B cell (primary cell): ENCODE data around the gene SELENOS. TPM values are rescaled to one million over a fixed set of nuclear protein-coding genes. Genes with fewer than 3 reads are reported as not detected.

Experiments
- ATAC-seq: fragments of 200-7000 bp; cut with Tn5 transposase; one replicate; pipeline ENCODE4 v1.10.0; 2021; ENCODE audit warnings: low read depth, mild to moderate bottlenecking, moderate number of reproducible peaks, moderate library complexity
- CTCF ChIA-PET: fragments of 350-600 bp; sonication (Branson Sonifier 250); formaldehyde crosslinking; loops from one replicate; lab custom pipeline; 2021; ENCODE audit warnings: antibody characterized with exemption, inconsistent platforms; lab: Charles Lee
- POLR2A ChIA-PET: fragments of 350-600 bp; sonication (Branson Sonifier 250); formaldehyde crosslinking; loops from one replicate; lab custom pipeline; 2021; ENCODE audit warnings: antibody characterized with exemption; lab: Charles Lee
- DNase-seq: peaks from one replicate; pipeline ENCODE4 v3.0.0; 2013
- H2AFZ ChIP-seq: 2 replicates; pipeline ENCODE4 v1.6.1; 2012; ENCODE audit warnings: mild to moderate bottlenecking, low read depth, low read length; ENCODE audit not compliant: insufficient read depth, poor library complexity, severe bottlenecking
- H3K27ac ChIP-seq, 2 donors: 1 replicate in 1 of 2; 2 replicates in 1 of 2; pipeline ENCODE4 v1.5.1; 2012 to 2013; ENCODE audit warnings: low read length in 2 of 2, mild to moderate bottlenecking in 2 of 2, moderate library complexity in 1 of 2
- H3K27me3 ChIP-seq, 4 experiments: fragments of 200-600 bp in 1 of 4; sonication (generic) in 1 of 4; replicated peaks in 1 of 4; 1 replicate in 2 of 4; 2 replicates in 2 of 4; pipeline versions ENCODE4 v1.6.1 to v1.7.0; 2013 to 2016; ENCODE audit warnings: low read length in 3 of 4, mild to moderate bottlenecking in 2 of 4, mixed read lengths in 1 of 4, moderate library complexity in 1 of 4; ENCODE audit not compliant: insufficient read depth in 4 of 4, control insufficient read depth in 3 of 4; ENCODE audit errors: control extremely low read depth in 1 of 4
- H3K36me3 ChIP-seq, 2 experiments: replicated peaks in 1 of 2; 1 replicate in 1 of 2; 2 replicates in 1 of 2; pipeline versions ENCODE4 v1.6.1 to v1.7.1; 2013; ENCODE audit warnings: low read length in 1 of 2; ENCODE audit not compliant: insufficient read depth in 2 of 2, control insufficient read depth in 1 of 2; ENCODE audit errors: control extremely low read depth in 1 of 2, extremely low read depth in 1 of 2
- H3K4me1 ChIP-seq, 2 donors: fragments of 200-600 bp in 1 of 2; sonication (generic) in 1 of 2; 1 replicate in 1 of 2; 2 replicates in 1 of 2; pipeline versions ENCODE4 v1.5.1 to v1.6.1; 2013 to 2017; ENCODE audit warnings: low read length in 2 of 2; ENCODE audit not compliant: control insufficient read depth in 2 of 2, insufficient read depth in 2 of 2
- H3K4me2 ChIP-seq: replicated peaks from 2 replicates; pipeline ENCODE3; 2012; ENCODE audit warnings: mild to moderate bottlenecking, low read depth, low read length; ENCODE audit not compliant: poor library complexity, severe bottlenecking
- H3K4me3 ChIP-seq, 5 experiments: fragments of 200-600 bp in 1 of 5; sonication (generic) in 1 of 5; 1 replicate in 3 of 5; 2 replicates in 2 of 5; pipeline versions ENCODE4 v1.5.1 to v1.7.0; 2011 to 2016; ENCODE audit warnings: low read length in 4 of 5, mild to moderate bottlenecking in 4 of 5, low read depth in 2 of 5, control low read depth in 1 of 5, moderate library complexity in 1 of 5; ENCODE audit not compliant: insufficient read depth in 1 of 5; ENCODE audit errors: control extremely low read depth in 1 of 5, extremely low read depth in 1 of 5
- H3K79me2 ChIP-seq: fragments of 200-600 bp; sonication (generic); one replicate; pipeline ENCODE4 v1.6.0; 2016; ENCODE audit warnings: low read length; ENCODE audit not compliant: control insufficient read depth, insufficient read depth
- H3K9ac ChIP-seq: fragments of 200-600 bp; sonication (generic); 2 replicates; pipeline ENCODE4 v1.6.1; 2017; ENCODE audit warnings: mild to moderate bottlenecking, low read length, moderate library complexity
- H3K9me3 ChIP-seq, 3 donors: one replicate each; pipeline versions ENCODE4 v1.6.1 to v1.7.1; 2013; ENCODE audit warnings: low read length in 2 of 3; ENCODE audit not compliant: control insufficient read depth in 2 of 3, insufficient read depth in 1 of 3; ENCODE audit errors: control extremely low read depth in 1 of 3
- H4K20me1 ChIP-seq: 2 replicates; pipeline ENCODE4 v1.6.0; 2012; ENCODE audit warnings: mild to moderate bottlenecking, low read length; ENCODE audit not compliant: insufficient read depth, control insufficient read depth, poor library complexity, severe bottlenecking
- H3K27ac Mint-ChIP-seq: one replicate; pipeline ENCODE4 v1.8.0; 2021; ENCODE audit warnings: mixed read lengths
- H3K27me3 Mint-ChIP-seq: one replicate; pipeline ENCODE4 v1.8.0; 2021; ENCODE audit warnings: mixed read lengths
- H3K4me1 Mint-ChIP-seq: one replicate; pipeline ENCODE4 v1.8.0; 2021; ENCODE audit warnings: mixed read lengths
- H3K4me3 Mint-ChIP-seq: one replicate; pipeline ENCODE4 v1.8.0; 2021; ENCODE audit warnings: mixed read lengths
- H3K9me3 Mint-ChIP-seq: one replicate; pipeline ENCODE4 v1.8.0; 2022; ENCODE audit warnings: mixed read lengths; ENCODE audit not compliant: insufficient read depth
- EZH2 ChIP-seq: IDR thresholded peaks from 2 replicates; pipeline ENCODE4 v1.6.1; 2012; ENCODE audit warnings: borderline replicate concordance, low read depth, mild to moderate bottlenecking, moderate library complexity, low read length; ENCODE audit not compliant: insufficient read depth, poor library complexity, severe bottlenecking
- WGBS: methylation state at CpG from one replicate; pipeline ENCODE4 v1.1.5; 2013; ENCODE audit warnings: missing lambda C conversion rate; ENCODE audit not compliant: insufficient coverage; 5-methylcytosine and 5-hydroxymethylcytosine counted together
- intact Hi-C: fragments of 100-400 bp; cut with micrococcal nuclease; formaldehyde crosslinking; loops from one replicate; pipeline ENCODE4 v1.10.0; 2022
- polyA plus RNA-seq: library from polyadenylated mRNA; depleted of rRNA; stranded (reverse); fragments of >200 nt; gene quantifications from 2 replicates; pipeline ENCODE4 v1.2.3, GENCODE V29; 2012
- total RNA-seq, 2 donors: library from RNA; stranded (reverse); fragments of 120-200 nt in 1 of 2; gene quantifications; 1 replicate in 1 of 2; 2 replicates in 1 of 2; pipeline versions ENCODE4 v1.2.3 to v1.2.4, GENCODE V29; 2013 to 2022
- TF ChIP-seq, protein P1 (sequence below): fragments of 200-600 bp; IDR thresholded peaks from one replicate; pipeline ENCODE4 v1.8.0; 2022; ENCODE audit warnings: antibody characterized with exemption, mild to moderate bottlenecking

The SELENOS gene
- total and polyA plus RNA-seq, 2 donors (not counting 1 experiment from before 2014, with no cell fraction given) = 14.2 to 26.8 TPM

- Histone ChIP-seq H3K4me2 (no peak overlapping the region), H3K36me3 (no peaks in the 10 kb centered on the region), H3K9ac (no peak overlapping the region), H3K4me1 (peaks cover 7 to 9% of the 10 kb centered on the region in 2 donors), H4K20me1 (no peaks in the 10 kb centered on the region), H2AFZ (no peak overlapping the region), H3K27ac (no peak overlapping the region), H3K79me2 (no peaks in the 10 kb centered on the region), H3K9me3 (peaks cover 0 to 12% (median 0%) of the 10 kb centered on the region in 3 donors), H3K27me3 (peaks cover 0 to 34% (median 9%) of the 10 kb centered on the region in 4 experiments), H3K4me3 (no peak overlapping the region)
- Mint-ChIP-seq H3K4me3 (no peak overlapping the region), H3K27ac (no peak overlapping the region), H3K9me3 (no peaks in the 10 kb centered on the region), H3K4me1 (peaks cover 6% of the 10 kb centered on the region), H3K27me3 (peaks cover 57% of the 10 kb centered on the region)
- intact Hi-C loops = no loop called here
- ChIA-PET CTCF (no interaction called here), POLR2A (no interaction called here)
- ATAC-seq (no peak), DNase-seq (no peak)
- TF ChIP-seq, protein P1, sequence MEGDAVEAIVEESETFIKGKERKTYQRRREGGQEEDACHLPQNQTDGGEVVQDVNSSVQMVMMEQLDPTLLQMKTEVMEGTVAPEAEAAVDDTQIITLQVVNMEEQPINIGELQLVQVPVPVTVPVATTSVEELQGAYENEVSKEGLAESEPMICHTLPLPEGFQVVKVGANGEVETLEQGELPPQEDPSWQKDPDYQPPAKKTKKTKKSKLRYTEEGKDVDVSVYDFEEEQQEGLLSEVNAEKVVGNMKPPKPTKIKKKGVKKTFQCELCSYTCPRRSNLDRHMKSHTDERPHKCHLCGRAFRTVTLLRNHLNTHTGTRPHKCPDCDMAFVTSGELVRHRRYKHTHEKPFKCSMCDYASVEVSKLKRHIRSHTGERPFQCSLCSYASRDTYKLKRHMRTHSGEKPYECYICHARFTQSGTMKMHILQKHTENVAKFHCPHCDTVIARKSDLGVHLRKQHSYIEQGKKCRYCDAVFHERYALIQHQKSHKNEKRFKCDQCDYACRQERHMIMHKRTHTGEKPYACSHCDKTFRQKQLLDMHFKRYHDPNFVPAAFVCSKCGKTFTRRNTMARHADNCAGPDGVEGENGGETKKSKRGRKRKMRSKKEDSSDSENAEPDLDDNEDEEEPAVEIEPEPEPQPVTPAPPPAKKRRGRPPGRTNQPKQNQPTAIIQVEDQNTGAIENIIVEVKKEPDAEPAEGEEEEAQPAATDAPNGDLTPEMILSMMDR = no peak
- TF ChIP-seq EZH2 = no peak
- WGBS = 86% methylated on average over 17 of the region's 21 CpGs
These were observed 44.9 kb upstream of the SELENOS start for GRCh38 chr15:101322016-101322695.

DNA sequence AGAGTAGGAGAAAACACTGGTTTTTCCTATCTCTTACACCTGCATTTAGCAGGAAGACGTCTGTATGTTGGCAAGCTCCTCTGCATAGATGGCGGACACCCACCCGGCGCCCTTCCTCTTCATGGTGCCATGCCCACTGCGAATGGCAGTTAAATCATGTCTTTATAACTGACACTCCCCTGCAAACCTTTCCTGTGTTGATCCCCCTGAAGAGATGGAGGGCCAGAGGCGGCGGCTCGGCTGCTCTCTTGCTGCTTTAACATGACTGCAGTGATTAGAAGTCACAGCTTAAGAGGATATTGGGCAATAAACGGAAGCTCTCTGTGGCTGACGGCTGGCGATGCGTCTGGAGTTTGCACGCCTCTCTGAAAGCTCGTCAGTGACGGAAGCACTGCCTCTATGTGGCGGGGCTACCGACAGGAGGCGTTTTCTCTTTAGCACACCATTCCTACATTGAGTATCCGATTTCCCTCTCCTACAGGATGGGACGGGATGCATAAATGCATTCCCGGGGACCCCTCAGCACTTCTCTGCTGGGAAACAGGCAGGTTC is 43.3 kb upstream of the SELENOS start:
- peak overlapping the region; percentile 79 for H2AFZ ChIP-seq
- peaks cover 0 to 32% (median 11%) of the 10 kb centered on the region in 4 experiments for H3K27me3 ChIP-seq
- CTCF ChIA-PET = interaction anchor here (0.9 to 1.4 kb wide), 2 partner anchors 17 to 337 kb away, joined by 3 to 4 read pairs; no protein-coding TSS in a partner anchor
- H3K36me3 ChIP-seq = no peaks in the 10 kb centered on the region
- no peaks in the 10 kb centered on the region for H3K79me2 ChIP-seq
- peak overlapping the region in 3 of 5 experiments; percentile 23 to 48 (median 31) for H3K4me3 ChIP-seq
- Mint-ChIP-seq H3K4me3 (peak overlapping the region; percentile 75), H3K4me1 (peaks cover 6% of the 10 kb centered on the region), H3K27ac (no peak overlapping the region), H3K9me3 (no peaks in the 10 kb centered on the region), H3K27me3 (peaks cover 47% of the 10 kb centered on the region)
- ATAC-seq (peak; percentile 51), DNase-seq (peak; percentile 30)
- TF ChIP-seq, protein P1 = peak; percentile 24
- TF ChIP-seq EZH2 = no peak
- H3K4me2 ChIP-seq = peak overlapping the region; percentile 69
- intact Hi-C loops = no loop called here
- peaks cover 0 to 12% (median 0%) of the 10 kb centered on the region in 3 donors for H3K9me3 ChIP-seq
- peaks cover 7 to 9% of the 10 kb centered on the region in 2 donors for H3K4me1 ChIP-seq
- POLR2A ChIA-PET = no interaction called here
- no peaks in the 10 kb centered on the region for H4K20me1 ChIP-seq
- no peak overlapping the region for H3K27ac ChIP-seq
- H3K9ac ChIP-seq = peak overlapping the region; percentile 29
- WGBS = 12% methylated on average over 21 of the region's 21 CpGs
